GM12875 (cell line): ENCODE measurements around the gene TXK.

Experiments
- H3K4me3 ChIP-seq: one replicate; pipeline ENCODE4 v1.5.1; 2011; ENCODE audit warnings: low read depth, low read length, control low read depth
- TF ChIP-seq, protein P1 (sequence below): IDR thresholded peaks from 2 replicates; pipeline ENCODE4 v1.5.1; 2011; ENCODE audit warnings: low read depth, mild to moderate bottlenecking, control low read depth, inconsistent platforms, low read length, moderate library complexity, borderline replicate concordance; ENCODE audit not compliant: insufficient read depth

Gene TXK

GRCh38 chr4:48017108-48017571, 116.9 kb downstream of the TXK start:
- TF ChIP-seq, protein P1, sequence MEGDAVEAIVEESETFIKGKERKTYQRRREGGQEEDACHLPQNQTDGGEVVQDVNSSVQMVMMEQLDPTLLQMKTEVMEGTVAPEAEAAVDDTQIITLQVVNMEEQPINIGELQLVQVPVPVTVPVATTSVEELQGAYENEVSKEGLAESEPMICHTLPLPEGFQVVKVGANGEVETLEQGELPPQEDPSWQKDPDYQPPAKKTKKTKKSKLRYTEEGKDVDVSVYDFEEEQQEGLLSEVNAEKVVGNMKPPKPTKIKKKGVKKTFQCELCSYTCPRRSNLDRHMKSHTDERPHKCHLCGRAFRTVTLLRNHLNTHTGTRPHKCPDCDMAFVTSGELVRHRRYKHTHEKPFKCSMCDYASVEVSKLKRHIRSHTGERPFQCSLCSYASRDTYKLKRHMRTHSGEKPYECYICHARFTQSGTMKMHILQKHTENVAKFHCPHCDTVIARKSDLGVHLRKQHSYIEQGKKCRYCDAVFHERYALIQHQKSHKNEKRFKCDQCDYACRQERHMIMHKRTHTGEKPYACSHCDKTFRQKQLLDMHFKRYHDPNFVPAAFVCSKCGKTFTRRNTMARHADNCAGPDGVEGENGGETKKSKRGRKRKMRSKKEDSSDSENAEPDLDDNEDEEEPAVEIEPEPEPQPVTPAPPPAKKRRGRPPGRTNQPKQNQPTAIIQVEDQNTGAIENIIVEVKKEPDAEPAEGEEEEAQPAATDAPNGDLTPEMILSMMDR, result no peak
- peak overlapping the region; percentile 68 for H3K4me3 ChIP-seq
